Gastroesophageal sphincter (tissue), 4 donors: Measurements from ENCODE around the gene PEPD. TPM values are rescaled to one million over a fixed set of nuclear protein-coding genes. Genes with fewer than 3 reads are reported as not detected.

ENCODE experiments used
- ATAC-seq: fragments of 150-250 bp; one replicate; pipeline ENCODE4 v1.9.1; 2016; ENCODE audit warnings: mild to moderate bottlenecking, moderate library complexity
- H3K27ac ChIP-seq, 4 donors: fragments of 200-600 bp; sonication (generic) in 3 of 4; 1 replicate in 3 of 4; 2 replicates in 1 of 4; pipeline ENCODE4 v1.5.1; 2016 to 2019
- H3K27me3 ChIP-seq: fragments of 200-600 bp; sonication (generic); one replicate; pipeline ENCODE4 v1.5.1; 2019
- H3K36me3 ChIP-seq, 2 donors: fragments of 200-600 bp; sonication (generic); one replicate each; pipeline ENCODE4 v1.5.1; 2019; ENCODE audit warnings: control low read depth in 1 of 2
- H3K4me1 ChIP-seq, 3 donors: fragments of 200-600 bp; sonication (generic); 1 replicate in 2 of 3; 2 replicates in 1 of 3; pipeline ENCODE4 v1.5.1; 2016 to 2019; ENCODE audit warnings: control low read depth in 2 of 3
- H3K4me3 ChIP-seq, 2 donors: fragments of 200-600 bp; sonication (generic); one replicate each; pipeline ENCODE4 v1.5.1; 2019; ENCODE audit warnings: mild to moderate bottlenecking in 1 of 2, moderate library complexity in 1 of 2
- H3K9me3 ChIP-seq, 3 donors: fragments of 200-600 bp; sonication (generic); one replicate each; pipeline ENCODE4 v1.5.1; 2017 to 2019; ENCODE audit warnings: control low read depth in 2 of 3
- EP300 ChIP-seq: sonication (generic); formaldehyde crosslinking; IDR thresholded peaks from one replicate; pipeline ENCODE4 v1.6.1; 2017; ENCODE audit warnings: antibody characterized with exemption, mild to moderate bottlenecking
- POLR2A ChIP-seq, 2 donors: fragments of 450-650 bp; IDR thresholded peaks; one replicate each; pipeline ENCODE4 v1.6.1; 2017; ENCODE audit warnings: antibody characterized with exemption in 2 of 2, mild to moderate bottlenecking in 2 of 2, moderate library complexity in 1 of 2
- POLR2AphosphoS5 ChIP-seq: sonication (generic); formaldehyde crosslinking; IDR thresholded peaks from one replicate; pipeline ENCODE4 v1.6.1; 2017; ENCODE audit warnings: antibody characterized with exemption
- WGBS, 2 donors: methylation state at CpG; one replicate each; pipeline ENCODE4 v1.1.5; 2018; ENCODE audit warnings: low coverage in 1 of 2; 5-methylcytosine and 5-hydroxymethylcytosine counted together
- total RNA-seq, 4 donors: library from RNA; depleted of rRNA; stranded (reverse); fragments of >200 nt; gene quantifications; one replicate each; pipeline ENCODE4 v1.1.0, GENCODE V29; 2016
- TF ChIP-seq, protein P1 (sequence below), 4 experiments: fragments of 200-600 bp in 2 of 4; fragments of 450-650 bp in 2 of 4; sonication (generic) in 1 of 4; IDR thresholded peaks; one replicate each; pipeline ENCODE4 v1.5.1; 2017 to 2019; ENCODE audit warnings: antibody characterized with exemption in 4 of 4, mild to moderate bottlenecking in 2 of 4, moderate library complexity in 2 of 4

Gene PEPD
- total RNA-seq, 4 donors from 2014 or later, result 61.3 to 77.7 (median 69.6) TPM

DNA sequence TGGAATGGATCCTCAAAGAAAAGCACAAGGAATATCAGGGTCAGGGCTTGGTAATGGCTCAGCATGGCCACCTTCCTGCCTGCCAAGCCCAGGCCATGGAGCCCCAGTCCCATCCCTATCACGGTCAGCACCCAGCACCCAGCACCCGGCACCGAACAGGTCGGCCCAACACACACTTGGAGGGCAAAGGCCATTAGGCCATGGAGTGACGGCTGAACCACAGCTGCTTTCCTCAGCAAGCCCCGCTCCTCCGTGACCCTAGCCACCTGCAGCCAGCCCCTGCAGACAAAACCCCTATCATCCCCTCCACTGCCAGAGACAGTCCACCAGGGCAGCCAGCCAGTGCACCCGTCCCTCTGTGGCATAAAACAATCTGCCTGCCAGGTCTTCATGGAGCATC, 20.6 kb downstream of the PEPD start:
- ATAC-seq, result no peak
- Histone ChIP-seq H3K27ac (no peak overlapping the region), H3K4me3 (no peak overlapping the region), H3K9me3 (no peaks in the 10 kb centered on the region), H3K36me3 (peaks cover 0 to 89% of the 10 kb centered on the region in 2 donors), H3K27me3 (no peaks in the 10 kb centered on the region), H3K4me1 (no peaks in the 10 kb centered on the region)
- TF ChIP-seq POLR2A (IDR thresholded peaks at IDR 0.05) (no peak), POLR2AphosphoS5 (no peak), EP300 (no peak)
- TF ChIP-seq, protein P1, sequence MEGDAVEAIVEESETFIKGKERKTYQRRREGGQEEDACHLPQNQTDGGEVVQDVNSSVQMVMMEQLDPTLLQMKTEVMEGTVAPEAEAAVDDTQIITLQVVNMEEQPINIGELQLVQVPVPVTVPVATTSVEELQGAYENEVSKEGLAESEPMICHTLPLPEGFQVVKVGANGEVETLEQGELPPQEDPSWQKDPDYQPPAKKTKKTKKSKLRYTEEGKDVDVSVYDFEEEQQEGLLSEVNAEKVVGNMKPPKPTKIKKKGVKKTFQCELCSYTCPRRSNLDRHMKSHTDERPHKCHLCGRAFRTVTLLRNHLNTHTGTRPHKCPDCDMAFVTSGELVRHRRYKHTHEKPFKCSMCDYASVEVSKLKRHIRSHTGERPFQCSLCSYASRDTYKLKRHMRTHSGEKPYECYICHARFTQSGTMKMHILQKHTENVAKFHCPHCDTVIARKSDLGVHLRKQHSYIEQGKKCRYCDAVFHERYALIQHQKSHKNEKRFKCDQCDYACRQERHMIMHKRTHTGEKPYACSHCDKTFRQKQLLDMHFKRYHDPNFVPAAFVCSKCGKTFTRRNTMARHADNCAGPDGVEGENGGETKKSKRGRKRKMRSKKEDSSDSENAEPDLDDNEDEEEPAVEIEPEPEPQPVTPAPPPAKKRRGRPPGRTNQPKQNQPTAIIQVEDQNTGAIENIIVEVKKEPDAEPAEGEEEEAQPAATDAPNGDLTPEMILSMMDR (IDR thresholded peaks at IDR 0.05), result no peak
- WGBS, 2 donors, result 80% methylated on average over 1 of the region's 8 CpGs; no CpG with 5 or more reads in 1 of the 2 donors

DNA sequence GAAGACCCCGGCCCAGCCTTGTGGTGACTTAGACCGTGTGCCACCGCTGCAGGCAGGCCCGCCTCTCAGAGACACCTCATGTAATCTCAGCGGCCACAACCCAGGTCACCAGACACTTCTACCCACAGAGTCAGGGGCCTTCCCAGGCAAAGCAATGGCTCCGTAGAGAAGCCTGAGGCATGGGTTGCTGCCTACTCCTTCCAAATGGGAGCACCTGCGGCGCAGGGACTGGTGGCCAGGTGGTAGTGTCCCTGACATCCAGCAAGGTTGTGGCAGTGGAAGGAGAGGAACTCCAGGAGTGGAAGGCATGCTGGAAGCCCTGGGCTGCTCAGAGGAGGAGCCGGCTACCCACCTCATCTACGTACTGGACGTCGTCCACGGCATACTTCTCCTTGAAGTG, 21.0 kb downstream of the PEPD start:
- Histone ChIP-seq H3K4me1 (no peaks in the 10 kb centered on the region), H3K27ac (no peak overlapping the region), H3K27me3 (no peaks in the 10 kb centered on the region), H3K9me3 (no peaks in the 10 kb centered on the region), H3K4me3 (no peak overlapping the region), H3K36me3 (peaks cover 0 to 93% of the 10 kb centered on the region in 2 donors)
- TF ChIP-seq, protein P1 (IDR thresholded peaks at IDR 0.05), result no peak
- TF ChIP-seq EP300, result no peak
- TF ChIP-seq POLR2AphosphoS5, result no peak
- TF ChIP-seq POLR2A (IDR thresholded peaks at IDR 0.05), result no peak
- ATAC-seq, result no peak
- no CpG with 5 or more reads among the region's 13 CpGs for WGBS, 2 donors

DNA sequence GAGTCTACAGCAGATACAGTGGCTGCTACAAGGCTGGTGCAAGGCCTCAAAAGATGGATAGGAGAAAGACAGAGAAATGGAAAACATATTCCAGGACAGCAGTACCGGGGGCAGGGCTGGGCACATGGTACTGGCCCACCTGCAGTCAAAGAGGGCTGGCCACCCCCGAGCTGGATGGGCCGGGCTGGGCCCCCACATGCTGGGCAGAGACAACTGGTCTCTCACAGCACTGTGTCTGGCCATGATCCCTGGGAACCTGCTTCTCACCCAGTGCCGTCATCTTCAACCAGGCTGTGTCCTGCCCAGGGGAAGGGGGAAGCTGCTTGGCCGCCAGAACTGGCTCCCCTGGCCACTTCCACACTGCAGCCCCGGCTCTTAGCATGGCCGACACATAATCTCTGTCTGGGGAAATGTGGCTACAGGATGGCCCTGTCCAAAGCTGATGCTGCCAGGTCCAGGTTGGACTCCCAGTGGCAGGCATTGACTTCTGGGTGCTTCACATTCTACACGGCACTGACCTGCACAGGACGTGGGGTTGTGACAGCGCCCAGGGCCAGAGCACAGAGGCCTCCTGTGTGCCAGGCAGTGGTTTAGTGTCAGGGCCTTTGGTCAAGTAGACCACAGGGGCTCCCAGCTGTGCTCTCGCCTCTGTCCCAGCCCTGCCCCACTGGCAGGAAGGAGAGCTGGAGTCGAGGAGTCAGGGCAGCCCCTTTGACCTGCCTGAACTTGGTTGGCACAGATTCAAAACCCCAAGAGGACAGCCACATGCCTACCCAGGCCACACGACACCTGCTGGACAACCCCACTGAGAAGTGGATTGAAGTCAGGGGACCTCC, 21.7 kb downstream of the PEPD start:
- H3K4me3 ChIP-seq, result no peak overlapping the region
- H3K9me3 ChIP-seq, result no peaks in the 10 kb centered on the region
- WGBS, 2 donors, result 42 to 56% methylated on average over 2 to 4 of the region's 13 CpGs
- H3K36me3 ChIP-seq, result peaks cover 0 to 94% of the 10 kb centered on the region in 2 donors
- no peak for ATAC-seq
- H3K27ac ChIP-seq, result no peak overlapping the region
- no peak for TF ChIP-seq POLR2AphosphoS5
- no peak for TF ChIP-seq POLR2A (IDR thresholded peaks at IDR 0.05)
- no peak for TF ChIP-seq EP300
- TF ChIP-seq, protein P1 (IDR thresholded peaks at IDR 0.05), result no peak
- no peaks in the 10 kb centered on the region for H3K4me1 ChIP-seq
- H3K27me3 ChIP-seq, result no peaks in the 10 kb centered on the region

DNA sequence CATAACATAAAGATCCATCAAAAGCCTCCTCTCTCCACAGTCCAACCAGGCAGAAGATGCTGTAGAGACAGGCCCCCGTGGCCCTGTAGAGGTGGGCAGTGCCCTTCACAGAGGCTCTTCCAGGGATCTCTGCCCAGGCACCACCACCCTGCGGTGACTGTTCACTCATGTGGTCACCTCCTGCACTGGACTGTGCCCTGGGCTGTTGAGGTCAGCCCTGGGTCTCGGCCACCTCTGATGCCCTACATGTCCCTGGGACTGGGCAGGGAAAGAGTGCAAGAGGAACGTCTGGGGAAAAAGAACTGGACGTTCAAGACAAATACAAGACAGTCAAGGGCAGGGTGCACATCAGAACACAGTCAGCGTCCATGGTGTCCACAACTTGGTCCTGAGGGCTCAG, 22.3 kb downstream of the PEPD start:
- H3K36me3 ChIP-seq, result peaks cover 0 to 91% of the 10 kb centered on the region in 2 donors
- H3K27me3 ChIP-seq, result no peaks in the 10 kb centered on the region
- no peak for TF ChIP-seq POLR2AphosphoS5
- TF ChIP-seq POLR2A (IDR thresholded peaks at IDR 0.05), result no peak
- TF ChIP-seq, protein P1 (IDR thresholded peaks at IDR 0.05), result no peak
- TF ChIP-seq EP300, result no peak
- no peak overlapping the region for H3K4me3 ChIP-seq
- 86% methylated on average over 1 of the region's 6 CpGs; no CpG with 5 or more reads in 1 of the 2 donors for WGBS, 2 donors
- no peaks in the 10 kb centered on the region for H3K4me1 ChIP-seq
- no peak overlapping the region for H3K27ac ChIP-seq
- ATAC-seq, result no peak
- no peaks in the 10 kb centered on the region for H3K9me3 ChIP-seq
